Type B pancreatic cell (in vitro differentiated cells): ENCODE measurements around the gene PBX4. TPM values are rescaled to one million over a fixed set of nuclear protein-coding genes. Genes with fewer than 3 reads are reported as not detected.

ENCODE experiments used
- DNase-seq: peaks from one replicate; pipeline ENCODE4 v3.0.0; 2021; ENCODE audit warnings: mixed read lengths; ENCODE audit not compliant: unreplicated experiment; ENCODE audit errors: extremely low spot score
- H3K27ac Mint-ChIP-seq: 2 replicates; pipeline ENCODE4 v1.8.0; 2021; ENCODE audit warnings: mild to moderate bottlenecking, mixed read lengths
- H3K27me3 Mint-ChIP-seq: 2 replicates; pipeline ENCODE4 v1.8.0; 2021; ENCODE audit warnings: mixed read lengths
- H3K36me3 Mint-ChIP-seq: 2 replicates; pipeline ENCODE4 v1.8.0; 2021; ENCODE audit warnings: mixed read lengths
- H3K4me1 Mint-ChIP-seq: one replicate; pipeline ENCODE4 v1.8.0; 2021; ENCODE audit warnings: mixed read lengths; ENCODE audit not compliant: unreplicated experiment
- H3K4me3 Mint-ChIP-seq: 2 replicates; pipeline ENCODE4 v1.8.0; 2021; ENCODE audit warnings: mild to moderate bottlenecking, mixed read lengths
- H3K9me3 Mint-ChIP-seq: 2 replicates; pipeline ENCODE4 v1.8.0; 2021; ENCODE audit warnings: mixed read lengths
- total RNA-seq: library from RNA; stranded (reverse); gene quantifications from 2 replicates; pipeline ENCODE4 v1.2.1, GENCODE V29; 2021; ENCODE audit warnings: low replicate concordance
- TF ChIP-seq, protein P1 (sequence below): fragments of 200-600 bp; sonication (generic); conservative IDR thresholded peaks from 2 replicates; pipeline ENCODE4 v1.5.0; 2021; ENCODE audit warnings: antibody characterized with exemption, mild to moderate bottlenecking

PBX4 gene
- total RNA-seq, 1 donor from 2014 or later, result 10.9 TPM

DNA sequence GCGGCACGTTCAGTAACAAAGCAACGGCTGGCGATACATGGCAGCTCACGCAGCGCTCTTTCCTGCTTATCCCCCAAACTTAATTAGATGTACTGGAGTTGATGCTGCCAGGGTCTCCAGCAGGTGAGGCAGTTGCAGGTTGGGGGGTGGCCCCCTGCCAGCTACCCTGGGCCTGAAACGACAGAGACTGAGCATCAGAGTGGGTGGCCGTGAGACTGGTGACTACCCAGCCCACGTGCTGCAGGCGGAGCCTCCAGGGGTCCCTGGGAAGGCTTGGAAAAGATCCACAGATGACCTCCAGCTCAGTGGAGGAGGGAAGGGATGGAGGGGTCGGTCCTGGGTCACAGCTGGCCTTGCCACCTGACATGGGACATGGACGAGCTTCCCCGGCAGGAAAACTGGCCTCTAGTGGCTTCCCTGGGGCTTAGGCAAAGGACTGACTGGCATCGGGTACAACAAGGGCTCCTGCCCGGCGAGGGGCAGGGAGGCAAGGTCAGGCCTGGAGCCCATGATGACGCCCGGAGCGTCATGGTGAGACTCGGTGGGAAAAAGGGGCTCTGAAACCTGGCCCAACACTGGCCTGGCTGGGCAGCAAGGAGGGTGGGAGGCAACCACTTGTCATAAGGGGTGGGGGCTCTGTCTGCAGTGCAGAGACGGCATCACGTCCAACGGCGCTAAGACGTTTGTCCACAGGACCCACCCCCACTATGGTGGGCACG lies 56.4 kb downstream of the PBX4 start:
- Mint-ChIP-seq H3K4me1 (no peaks in the 10 kb centered on the region), H3K4me3 (no peak overlapping the region), H3K9me3 (no peaks in the 10 kb centered on the region), H3K27ac (no peak overlapping the region), H3K36me3 (peaks cover 5% of the 10 kb centered on the region), H3K27me3 (no peaks in the 10 kb centered on the region)
- TF ChIP-seq, protein P1, sequence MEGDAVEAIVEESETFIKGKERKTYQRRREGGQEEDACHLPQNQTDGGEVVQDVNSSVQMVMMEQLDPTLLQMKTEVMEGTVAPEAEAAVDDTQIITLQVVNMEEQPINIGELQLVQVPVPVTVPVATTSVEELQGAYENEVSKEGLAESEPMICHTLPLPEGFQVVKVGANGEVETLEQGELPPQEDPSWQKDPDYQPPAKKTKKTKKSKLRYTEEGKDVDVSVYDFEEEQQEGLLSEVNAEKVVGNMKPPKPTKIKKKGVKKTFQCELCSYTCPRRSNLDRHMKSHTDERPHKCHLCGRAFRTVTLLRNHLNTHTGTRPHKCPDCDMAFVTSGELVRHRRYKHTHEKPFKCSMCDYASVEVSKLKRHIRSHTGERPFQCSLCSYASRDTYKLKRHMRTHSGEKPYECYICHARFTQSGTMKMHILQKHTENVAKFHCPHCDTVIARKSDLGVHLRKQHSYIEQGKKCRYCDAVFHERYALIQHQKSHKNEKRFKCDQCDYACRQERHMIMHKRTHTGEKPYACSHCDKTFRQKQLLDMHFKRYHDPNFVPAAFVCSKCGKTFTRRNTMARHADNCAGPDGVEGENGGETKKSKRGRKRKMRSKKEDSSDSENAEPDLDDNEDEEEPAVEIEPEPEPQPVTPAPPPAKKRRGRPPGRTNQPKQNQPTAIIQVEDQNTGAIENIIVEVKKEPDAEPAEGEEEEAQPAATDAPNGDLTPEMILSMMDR, result no peak
- no peak for DNase-seq

DNA sequence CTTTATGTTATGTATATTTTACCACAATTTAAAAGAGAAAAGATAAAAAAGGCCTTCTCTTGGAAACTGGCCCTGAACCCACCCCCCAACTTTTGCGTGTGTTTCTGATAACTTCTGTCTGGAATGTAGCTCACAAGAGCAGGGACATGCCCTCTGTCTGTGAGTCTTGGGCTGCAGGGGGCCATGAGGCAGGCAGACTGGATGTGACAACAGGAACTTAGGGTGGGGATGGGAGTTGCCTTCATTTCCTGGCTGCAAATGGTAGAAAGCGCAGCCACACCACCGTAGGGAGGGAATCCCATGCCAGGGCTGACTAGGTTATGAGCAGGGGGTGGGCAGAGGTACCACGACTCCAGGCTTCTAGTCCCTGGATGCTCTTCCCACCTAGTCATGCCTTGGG lies 58.6 kb downstream of the PBX4 start:
- no peak for DNase-seq
- no peaks in the 10 kb centered on the region for H3K4me1 Mint-ChIP-seq
- H3K9me3 Mint-ChIP-seq, result no peaks in the 10 kb centered on the region
- TF ChIP-seq, protein P1, result no peak
- peaks cover under 1% of the 10 kb centered on the region for H3K36me3 Mint-ChIP-seq
- H3K27me3 Mint-ChIP-seq, result no peaks in the 10 kb centered on the region
- H3K27ac Mint-ChIP-seq, result no peak overlapping the region
- H3K4me3 Mint-ChIP-seq, result no peak overlapping the region

DNA sequence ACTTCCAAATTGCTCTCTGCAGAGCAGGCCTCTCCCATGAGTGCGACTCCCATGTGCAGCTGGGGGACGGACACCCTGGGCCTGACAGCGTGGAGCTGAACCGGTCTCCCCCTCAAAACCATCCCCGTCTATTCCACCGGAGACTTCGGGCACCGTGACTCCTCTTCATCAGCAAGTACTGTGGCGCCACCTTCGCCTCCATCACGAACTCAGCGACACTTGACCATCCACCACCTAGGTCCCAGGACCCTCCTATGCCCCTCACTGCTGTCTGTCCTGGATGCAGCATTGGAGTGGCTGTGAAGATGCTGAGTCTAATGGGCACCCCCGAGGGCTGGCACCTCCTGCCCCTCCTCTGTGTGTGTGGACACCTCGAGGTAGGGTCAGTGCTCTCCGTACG lies 59.9 kb downstream of the PBX4 start:
- TF ChIP-seq, protein P1, result no peak
- Mint-ChIP-seq H3K9me3 (no peaks in the 10 kb centered on the region), H3K27me3 (no peaks in the 10 kb centered on the region), H3K36me3 (no peaks in the 10 kb centered on the region), H3K4me3 (no peak overlapping the region), H3K4me1 (no peaks in the 10 kb centered on the region), H3K27ac (no peak overlapping the region)
- DNase-seq, result no peak

DNA sequence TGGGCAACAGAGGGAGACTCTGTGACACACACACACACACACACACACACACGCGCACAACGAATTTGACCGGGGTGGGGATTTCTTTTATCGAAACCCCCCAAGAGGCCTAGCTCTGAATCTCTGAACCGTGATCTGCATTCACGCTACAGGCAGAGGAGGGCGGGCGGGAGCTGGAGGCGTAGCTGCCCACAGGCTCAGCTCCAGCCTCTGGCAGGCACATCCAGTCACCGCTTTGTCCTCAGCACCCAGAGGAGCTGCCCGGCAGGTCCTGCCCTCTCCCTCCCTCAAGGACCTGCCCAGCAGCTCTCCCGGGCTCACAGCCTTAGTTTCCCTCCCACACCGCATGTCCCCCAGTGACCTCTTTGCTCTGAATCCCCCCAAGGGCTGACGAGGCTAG lies 60.4 kb downstream of the PBX4 start:
- H3K4me1 Mint-ChIP-seq, result no peaks in the 10 kb centered on the region
- H3K4me3 Mint-ChIP-seq, result no peak overlapping the region
- H3K27ac Mint-ChIP-seq, result no peak overlapping the region
- no peak for DNase-seq
- no peaks in the 10 kb centered on the region for H3K27me3 Mint-ChIP-seq
- no peaks in the 10 kb centered on the region for H3K9me3 Mint-ChIP-seq
- H3K36me3 Mint-ChIP-seq, result no peaks in the 10 kb centered on the region
- TF ChIP-seq, protein P1, result no peak

DNA sequence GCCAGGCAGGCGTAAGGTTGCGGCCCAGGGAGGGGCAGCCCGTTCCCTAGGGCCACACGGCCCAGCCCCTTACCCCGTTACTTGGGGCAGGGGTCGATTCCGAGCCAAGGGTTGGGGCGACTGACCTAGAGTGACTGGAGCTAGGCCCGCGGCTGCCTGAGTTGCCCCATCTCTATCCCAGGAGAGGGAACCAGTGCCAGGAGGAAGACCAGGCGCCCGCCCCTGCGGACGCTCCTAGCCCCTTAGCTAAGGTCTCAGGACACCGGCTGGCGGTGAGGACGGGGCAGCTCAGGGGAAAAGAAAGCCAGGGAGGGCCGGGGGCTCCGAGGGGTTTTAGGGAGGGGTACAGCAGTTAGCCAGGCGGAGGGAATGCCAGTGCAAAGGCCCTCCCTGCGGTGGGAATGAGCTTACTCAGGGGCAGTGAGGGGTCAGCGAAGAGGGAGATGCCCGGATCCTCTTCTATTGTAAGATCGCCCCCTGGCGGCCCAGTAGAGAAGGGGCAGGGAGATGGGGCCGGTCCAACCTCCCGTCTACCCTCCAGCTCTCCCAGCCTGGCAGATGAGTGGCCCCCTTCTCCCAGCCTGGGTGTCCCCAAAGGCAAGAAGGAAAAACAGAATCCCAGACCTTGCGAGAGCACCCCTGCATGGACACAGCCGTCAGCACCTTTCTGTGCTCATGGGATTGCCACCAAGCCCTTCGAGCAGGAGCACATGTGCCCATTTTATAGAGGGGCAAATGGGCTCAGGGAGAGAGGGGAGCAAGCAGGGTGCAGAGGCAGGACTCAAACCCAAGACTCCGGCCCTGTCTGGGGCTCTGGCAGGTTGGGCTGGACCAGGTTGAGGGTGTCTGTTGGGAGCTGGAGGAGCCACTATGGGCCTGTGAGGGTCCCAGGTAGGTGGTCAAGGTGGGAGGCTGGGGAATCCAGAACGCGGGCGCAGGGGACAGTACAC lies 64.1 kb downstream of the PBX4 start:
- DNase-seq, result no peak
- no peaks in the 10 kb centered on the region for H3K9me3 Mint-ChIP-seq

More for the DNA sequence above, 64.1 kb downstream of the PBX4 start:
- H3K4me3 Mint-ChIP-seq, result no peak overlapping the region
- H3K27ac Mint-ChIP-seq, result no peak overlapping the region
- TF ChIP-seq, protein P1, result peak; percentile 83
- no peaks in the 10 kb centered on the region for H3K4me1 Mint-ChIP-seq
- H3K27me3 Mint-ChIP-seq, result no peaks in the 10 kb centered on the region
- no peaks in the 10 kb centered on the region for H3K36me3 Mint-ChIP-seq
